Neural progenitor cell (in vitro differentiated cells): Measurements from ENCODE around the gene ABHD16B. TPM values are rescaled to one million over a fixed set of nuclear protein-coding genes. Genes with fewer than 3 reads are reported as not detected.
"Not testable (repeated sequence)": the region's sequence is repeated elsewhere in the genome, so short reads cannot be mapped to it uniquely, and the experiment has no call there.

Experiments used
- DNase-seq: peaks from one replicate; pipeline ENCODE4 v3.0.0-alpha.2; 2016; ENCODE audit warnings: low spot score
- H2AFZ ChIP-seq: fragments of 200-600 bp; sonication (generic); replicated peaks from 2 replicates; pipeline ENCODE4 v1.6.1; 2016; ENCODE audit warnings: antibody characterized with exemption
- H3F3A ChIP-seq: fragments of 200-600 bp; sonication (generic); 2 replicates; pipeline ENCODE4 v1.6.1; 2016; ENCODE audit warnings: antibody characterized with exemption, low read depth
- H3K27ac ChIP-seq: fragments of 200-600 bp; sonication (generic); 2 replicates; pipeline ENCODE4 v1.5.1; 2016; ENCODE audit warnings: mild to moderate bottlenecking
- H3K27me3 ChIP-seq: fragments of 200-600 bp; sonication (generic); 2 replicates; pipeline ENCODE4 v1.6.1; 2016; ENCODE audit warnings: mild to moderate bottlenecking, moderate library complexity
- H3K36me3 ChIP-seq: fragments of 200-600 bp; sonication (generic); 2 replicates; pipeline ENCODE4 v1.5.1; 2016
- H3K4me1 ChIP-seq: fragments of 200-600 bp; sonication (generic); 2 replicates; pipeline ENCODE4 v1.6.1; 2016; ENCODE audit warnings: mixed run types
- H3K4me2 ChIP-seq: fragments of 200-600 bp; sonication (generic); 2 replicates; pipeline ENCODE4 v1.6.1; 2016
- H3K4me3 ChIP-seq: fragments of 200-600 bp; sonication (generic); 2 replicates; pipeline ENCODE4 v1.5.1; 2016
- H3K79me2 ChIP-seq: fragments of 200-600 bp; sonication (generic); 2 replicates; pipeline ENCODE4 v1.6.1; 2016; ENCODE audit warnings: low read depth
- H3K9ac ChIP-seq: fragments of 200-600 bp; sonication (generic); 2 replicates; pipeline ENCODE4 v1.6.1; 2016
- H3K9me3 ChIP-seq: fragments of 200-600 bp; sonication (generic); 2 replicates; pipeline ENCODE4 v1.5.1; 2016; ENCODE audit warnings: low read depth
- H4K20me1 ChIP-seq: fragments of 200-600 bp; sonication (generic); 2 replicates; pipeline ENCODE4 v1.6.1; 2016; ENCODE audit warnings: low read depth
- H3K27ac Mint-ChIP-seq: 3 replicates; pipeline ENCODE4 v1.8.0; 2021; ENCODE audit warnings: mixed read lengths
- H3K27me3 Mint-ChIP-seq: 2 replicates; pipeline ENCODE4 v1.8.0; 2022; ENCODE audit warnings: low read depth, mild to moderate bottlenecking, inconsistent platforms, moderate library complexity, mixed read lengths; ENCODE audit not compliant: insufficient read depth
- H3K36me3 Mint-ChIP-seq: 3 replicates; pipeline ENCODE4 v1.8.0; 2021; ENCODE audit warnings: mixed read lengths
- H3K4me1 Mint-ChIP-seq: 3 replicates; pipeline ENCODE4 v1.8.0; 2021; ENCODE audit warnings: mixed read lengths
- H3K4me3 Mint-ChIP-seq: 3 replicates; pipeline ENCODE4 v1.8.0; 2021; ENCODE audit warnings: mild to moderate bottlenecking, moderate library complexity, mixed read lengths
- H3K9me3 Mint-ChIP-seq: 3 replicates; pipeline ENCODE4 v1.8.0; 2020; ENCODE audit warnings: mixed read lengths
- CTCF ChIP-seq: fragments of 200-600 bp; sonication (generic); IDR thresholded peaks from 2 replicates; pipeline ENCODE4 v1.5.1; 2017; ENCODE audit warnings: antibody characterized with exemption, mild to moderate bottlenecking
- EZH2 ChIP-seq: fragments of 200-600 bp; sonication (generic); IDR thresholded peaks from 2 replicates; pipeline ENCODE4 v1.6.1; 2017; ENCODE audit warnings: antibody characterized with exemption, mild to moderate bottlenecking, moderate library complexity
- EZH2phosphoT487 ChIP-seq: fragments of 200-600 bp; sonication (generic); IDR thresholded peaks from 2 replicates; pipeline ENCODE4 v1.6.1; 2017; ENCODE audit warnings: antibody characterized with exemption
- total RNA-seq: library from RNA; depleted of rRNA; stranded (reverse); fragments of >200 nt; gene quantifications from 2 replicates; pipeline ENCODE4 v1.2.3, GENCODE V29; 2015; ENCODE audit warnings: low replicate concordance

Gene ABHD16B
- total RNA-seq, 1 donor from 2014 or later, result not detected

- H3K36me3 ChIP-seq, result no peaks in the 10 kb centered on the region
These were observed 12.2 kb downstream of the ABHD16B start for GRCh38 chr20:63873477-63873971.

GRCh38 chr20:63874241-63874640 lies 12.9 kb downstream of the ABHD16B start:
- not testable (repeated sequence) for H4K20me1 ChIP-seq, H3K27ac Mint-ChIP-seq, H3K4me3 ChIP-seq, H3K9me3 ChIP-seq, DNase-seq, H3K27me3 ChIP-seq, H3K9ac ChIP-seq, H3K4me1 Mint-ChIP-seq, H3K36me3 ChIP-seq, H3K4me3 Mint-ChIP-seq, H3K4me1 ChIP-seq, H3K27me3 Mint-ChIP-seq, H3K4me2 ChIP-seq, H3F3A ChIP-seq, H3K27ac ChIP-seq, H3K9me3 Mint-ChIP-seq, H2AFZ ChIP-seq, H3K79me2 ChIP-seq
- H3K36me3 Mint-ChIP-seq, result peaks cover 22% of the 10 kb centered on the region

More at GRCh38 chr20:63873477-63873971, 12.2 kb downstream of the ABHD16B start:
- Histone ChIP-seq H2AFZ (no peak overlapping the region), H3K27me3 (no peaks in the 10 kb centered on the region), H4K20me1 (peaks cover 9% of the 10 kb centered on the region), H3K4me2 (no peak overlapping the region), H3F3A (no peaks in the 10 kb centered on the region), H3K9me3 (no peaks in the 10 kb centered on the region), H3K79me2 (peaks cover 3% of the 10 kb centered on the region), H3K4me3 (no peak overlapping the region), H3K9ac (no peak overlapping the region), H3K4me1 (no peaks in the 10 kb centered on the region), H3K27ac (no peak overlapping the region)
- Mint-ChIP-seq H3K4me3 (no peak overlapping the region), H3K36me3 (peaks cover 25% of the 10 kb centered on the region), H3K27ac (no peak overlapping the region), H3K9me3 (no peaks in the 10 kb centered on the region), H3K4me1 (no peaks in the 10 kb centered on the region), H3K27me3 (peaks cover 6% of the 10 kb centered on the region)
- DNase-seq, result no peak
- TF ChIP-seq EZH2 (no peak), CTCF (no peak), EZH2phosphoT487 (no peak)

GRCh38 chr20:63876489-63877036 lies 15.3 kb downstream of the ABHD16B start:
- DNase-seq, result no peak
- no peaks in the 10 kb centered on the region for H3F3A ChIP-seq
- H3K27me3 Mint-ChIP-seq, result peaks cover 4% of the 10 kb centered on the region
- no peaks in the 10 kb centered on the region for H3K9me3 Mint-ChIP-seq
- peaks cover 19% of the 10 kb centered on the region for H3K36me3 Mint-ChIP-seq
- no peak for TF ChIP-seq EZH2
- no peak for TF ChIP-seq EZH2phosphoT487
- TF ChIP-seq CTCF, result no peak
- no peaks in the 10 kb centered on the region for H3K27me3 ChIP-seq
- no peak overlapping the region for H3K27ac ChIP-seq
- H2AFZ ChIP-seq, result no peak overlapping the region
- no peak overlapping the region for H3K9ac ChIP-seq
- H3K4me1 Mint-ChIP-seq, result no peaks in the 10 kb centered on the region
- H3K36me3 ChIP-seq, result no peaks in the 10 kb centered on the region
- H3K4me1 ChIP-seq, result no peaks in the 10 kb centered on the region
- H3K79me2 ChIP-seq, result no peaks in the 10 kb centered on the region
- H4K20me1 ChIP-seq, result peaks cover 12% of the 10 kb centered on the region
- no peaks in the 10 kb centered on the region for H3K9me3 ChIP-seq
- H3K4me3 ChIP-seq, result no peak overlapping the region
- no peak overlapping the region for H3K27ac Mint-ChIP-seq
- H3K4me3 Mint-ChIP-seq, result no peak overlapping the region
- H3K4me2 ChIP-seq, result no peak overlapping the region

- Mint-ChIP-seq H3K36me3 (peaks cover 17% of the 10 kb centered on the region), H3K4me3 (no peak overlapping the region), H3K4me1 (no peaks in the 10 kb centered on the region), H3K9me3 (no peaks in the 10 kb centered on the region), H3K27me3 (peaks cover 4% of the 10 kb centered on the region), H3K27ac (no peak overlapping the region)
- H3K36me3 ChIP-seq, result no peaks in the 10 kb centered on the region
- H3K4me1 ChIP-seq, result no peaks in the 10 kb centered on the region
- H3K79me2 ChIP-seq, result no peaks in the 10 kb centered on the region
- H3K27ac ChIP-seq, result no peak overlapping the region
- H2AFZ ChIP-seq, result no peak overlapping the region
- peaks cover 19% of the 10 kb centered on the region for H4K20me1 ChIP-seq
- TF ChIP-seq EZH2phosphoT487 (no peak), CTCF (no peak), EZH2 (no peak)
- no peaks in the 10 kb centered on the region for H3K27me3 ChIP-seq
- DNase-seq, result no peak
- H3F3A ChIP-seq, result no peaks in the 10 kb centered on the region
- H3K4me3 ChIP-seq, result no peak overlapping the region
- H3K4me2 ChIP-seq, result no peak overlapping the region
- no peaks in the 10 kb centered on the region for H3K9me3 ChIP-seq
- no peak overlapping the region for H3K9ac ChIP-seq
These were observed 16.6 kb downstream of the ABHD16B start for GRCh38 chr20:63877755-63878470.
